DOHH2 (cell line): Measurements from ENCODE around the gene TLCD1.

Source experiments
- H3F3A ChIP-seq: fragments of 200-600 bp; sonication (generic), shearing (Covaris generic); 2 replicates; pipeline ENCODE4 v1.6.0; 2016; ENCODE audit warnings: antibody characterized with exemption, mild to moderate bottlenecking; ENCODE audit not compliant: control insufficient read depth, insufficient read depth
- H3K27ac ChIP-seq: fragments of 200-600 bp; sonication (generic); 2 replicates; pipeline ENCODE4 v1.5.1; 2014; ENCODE audit warnings: low read depth, mild to moderate bottlenecking, low read length, moderate library complexity
- H3K27me3 ChIP-seq: fragments of 200-600 bp; sonication (generic); 2 replicates; pipeline ENCODE4 v1.6.1; 2014; ENCODE audit warnings: mild to moderate bottlenecking, low read length, mixed read lengths; ENCODE audit not compliant: control insufficient read depth
- H3K36me3 ChIP-seq: fragments of 200-600 bp; sonication (generic); 2 replicates; pipeline ENCODE4 v1.6.1; 2014; ENCODE audit warnings: mild to moderate bottlenecking, low read length, moderate library complexity, mixed read lengths; ENCODE audit not compliant: control insufficient read depth
- H3K4me1 ChIP-seq: fragments of 200-600 bp; sonication (generic); 2 replicates; pipeline ENCODE4 v1.6.1; 2014; ENCODE audit warnings: mild to moderate bottlenecking, low read length, mixed read lengths; ENCODE audit not compliant: control insufficient read depth
- H3K4me2 ChIP-seq: fragments of 200-600 bp; sonication (generic); 2 replicates; pipeline ENCODE4 v1.6.0; 2014; ENCODE audit warnings: mild to moderate bottlenecking, low read length, moderate library complexity
- H3K4me3 ChIP-seq: fragments of 200-600 bp; sonication (generic); 2 replicates; pipeline ENCODE4 v1.5.1; 2014; ENCODE audit warnings: mild to moderate bottlenecking, low read length, mixed read lengths
- H3K79me2 ChIP-seq: fragments of 200-600 bp; sonication (generic); 2 replicates; pipeline ENCODE4 v1.6.1; 2014; ENCODE audit warnings: mild to moderate bottlenecking, low read length, mixed read lengths; ENCODE audit not compliant: control insufficient read depth
- H3K9me2 ChIP-seq: fragments of 200-600 bp; sonication (generic); replicated peaks from 2 replicates; pipeline ENCODE4 v1.6.1; 2014; ENCODE audit warnings: mild to moderate bottlenecking, low read length, mixed read lengths; ENCODE audit not compliant: control insufficient read depth
- H3K9me3 ChIP-seq: fragments of 200-600 bp; sonication (generic); 2 replicates; pipeline ENCODE4 v1.6.1; 2014; ENCODE audit warnings: antibody characterized with exemption, low read length, mixed read lengths; ENCODE audit not compliant: control insufficient read depth, insufficient read depth
- H4K20me1 ChIP-seq: fragments of 200-600 bp; sonication (generic); 2 replicates; pipeline ENCODE4 v1.6.0; 2014; ENCODE audit warnings: low read depth, mild to moderate bottlenecking, antibody characterized with exemption, low read length, moderate library complexity; ENCODE audit not compliant: control insufficient read depth, insufficient read depth
- EZH2phosphoT487 ChIP-seq: fragments of 200-600 bp; sonication (generic); IDR thresholded peaks from 2 replicates; pipeline ENCODE4 v1.6.1; 2017; ENCODE audit warnings: borderline replicate concordance, mild to moderate bottlenecking, antibody characterized with exemption, low read length, moderate library complexity, mixed read lengths
- TF ChIP-seq, protein P1 (sequence below): fragments of 200-600 bp; sonication (generic); IDR thresholded peaks from one replicate; pipeline ENCODE4 v1.5.1; 2014; ENCODE audit warnings: antibody characterized with exemption, mild to moderate bottlenecking, low read depth, low read length; ENCODE audit not compliant: poor library complexity, severe bottlenecking

TLCD1 gene

DNA sequence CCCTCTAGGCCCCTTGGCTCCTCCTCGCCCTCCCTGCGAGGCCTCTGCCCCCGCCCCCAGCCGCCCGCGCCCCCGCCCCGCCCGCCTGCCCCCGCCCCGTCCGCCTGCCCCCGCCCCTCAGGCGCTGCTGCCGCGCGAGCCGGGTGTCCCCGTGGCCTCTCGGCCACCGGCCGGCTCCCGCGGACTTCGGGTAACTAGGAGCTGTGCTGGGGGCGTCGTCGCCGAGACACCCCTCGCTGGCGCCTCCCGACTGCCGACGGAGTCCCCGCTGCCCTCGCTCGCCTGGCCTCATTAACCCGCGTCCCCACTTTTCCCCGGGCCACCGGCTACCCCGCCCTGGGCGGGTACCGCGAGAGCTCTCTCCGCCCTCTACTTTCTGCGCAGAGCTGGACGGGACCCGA lies at the start of gene TLCD1:
TLCD1 (minus strand) TSS at position 8 of the 401 bp plus-strand sequence. CDS start 136 bp downstream, outside the sequence.
- Histone ChIP-seq H3K79me2 (peaks cover 38% of the 10 kb centered on the region), H3K27me3 (0 out of 2 replicates have a peak, but pooled peaks cover 2% of the 10 kb centered on the region), H3K4me3 (peak within 1 kb of the TSS; percentile 94), H4K20me1 (peaks cover 19% of the 10 kb centered on the region), H3K9me3 (no peaks in the 10 kb centered on the region), H3K9me2 (no peaks in the 10 kb centered on the region), H3K4me2 (peak within 1 kb of the TSS; percentile 100), H3F3A (peaks cover 58% of the 10 kb centered on the region), H3K27ac (peak within 1 kb of the TSS; percentile 95), H3K4me1 (peaks cover 69% of the 10 kb centered on the region), H3K36me3 (peaks cover 46% of the 10 kb centered on the region)
- TF ChIP-seq EZH2phosphoT487 = no peak
- TF ChIP-seq, protein P1, sequence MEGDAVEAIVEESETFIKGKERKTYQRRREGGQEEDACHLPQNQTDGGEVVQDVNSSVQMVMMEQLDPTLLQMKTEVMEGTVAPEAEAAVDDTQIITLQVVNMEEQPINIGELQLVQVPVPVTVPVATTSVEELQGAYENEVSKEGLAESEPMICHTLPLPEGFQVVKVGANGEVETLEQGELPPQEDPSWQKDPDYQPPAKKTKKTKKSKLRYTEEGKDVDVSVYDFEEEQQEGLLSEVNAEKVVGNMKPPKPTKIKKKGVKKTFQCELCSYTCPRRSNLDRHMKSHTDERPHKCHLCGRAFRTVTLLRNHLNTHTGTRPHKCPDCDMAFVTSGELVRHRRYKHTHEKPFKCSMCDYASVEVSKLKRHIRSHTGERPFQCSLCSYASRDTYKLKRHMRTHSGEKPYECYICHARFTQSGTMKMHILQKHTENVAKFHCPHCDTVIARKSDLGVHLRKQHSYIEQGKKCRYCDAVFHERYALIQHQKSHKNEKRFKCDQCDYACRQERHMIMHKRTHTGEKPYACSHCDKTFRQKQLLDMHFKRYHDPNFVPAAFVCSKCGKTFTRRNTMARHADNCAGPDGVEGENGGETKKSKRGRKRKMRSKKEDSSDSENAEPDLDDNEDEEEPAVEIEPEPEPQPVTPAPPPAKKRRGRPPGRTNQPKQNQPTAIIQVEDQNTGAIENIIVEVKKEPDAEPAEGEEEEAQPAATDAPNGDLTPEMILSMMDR = no peak

GRCh38 chr17:28774206-28774605 lies 48.2 kb upstream of the TLCD1 start:
- no peaks in the 10 kb centered on the region for H4K20me1 ChIP-seq
- peaks cover 11% of the 10 kb centered on the region for H3K79me2 ChIP-seq

GRCh38 chr17:28773736-28774135 lies 47.7 kb upstream of the TLCD1 start:
- Histone ChIP-seq H4K20me1 (no peaks in the 10 kb centered on the region; the same call in 1 of the 2 replicates), H3K36me3 (no peaks in the 10 kb centered on the region), H3K4me2 (no peak overlapping the region), H3K9me2 (no peaks in the 10 kb centered on the region), H3K27me3 (no peaks in the 10 kb centered on the region), H3K27ac (no peak overlapping the region), H3K79me2 (peaks cover 8% of the 10 kb centered on the region), H3F3A (no peaks in the 10 kb centered on the region), H3K9me3 (no peaks in the 10 kb centered on the region), H3K4me3 (no peak overlapping the region), H3K4me1 (no peaks in the 10 kb centered on the region)
- TF ChIP-seq, protein P1 = no peak
- no peak for TF ChIP-seq EZH2phosphoT487

More at GRCh38 chr17:28774206-28774605, 48.2 kb upstream of the TLCD1 start:
- TF ChIP-seq EZH2phosphoT487 = no peak
- TF ChIP-seq, protein P1 = no peak
- H3K4me2 ChIP-seq = no peak overlapping the region
- no peak overlapping the region for H3K4me3 ChIP-seq
- no peaks in the 10 kb centered on the region for H3K36me3 ChIP-seq
- no peaks in the 10 kb centered on the region for H3K27me3 ChIP-seq
- H3K4me1 ChIP-seq = no peaks in the 10 kb centered on the region
- H3K9me2 ChIP-seq = no peaks in the 10 kb centered on the region
- H3K27ac ChIP-seq = no peak overlapping the region
- H3K9me3 ChIP-seq = no peaks in the 10 kb centered on the region
- no peaks in the 10 kb centered on the region for H3F3A ChIP-seq
